Calu3 (cell line): ENCODE measurements around the gene UBE2J2. TPM values are rescaled to one million over a fixed set of nuclear protein-coding genes. Genes with fewer than 3 reads are reported as not detected.

Source experiments
- BruUV-seq: library from RNA; stranded (reverse); fragments of 400-500 nt; replicated peaks from 2 replicates; lab custom pipeline; 2021; lab: Mats Ljungman, UMichigan
- CTCF ChIA-PET: fragments of 300-600 bp; sonication (Branson Sonifier 250); formaldehyde crosslinking; loops from one replicate; lab custom pipeline; 2022; ENCODE audit warnings: antibody characterized with exemption; lab: Charles Lee
- DNase-seq: peaks from one replicate; pipeline ENCODE4 v3.0.0; 2022
- H3K27ac Mint-ChIP-seq: one replicate; pipeline ENCODE4 v1.8.0; 2022; ENCODE audit warnings: mixed read lengths; ENCODE audit not compliant: unreplicated experiment
- H3K27me3 Mint-ChIP-seq: one replicate; pipeline ENCODE4 v1.8.0; 2022; ENCODE audit warnings: mixed read lengths; ENCODE audit not compliant: unreplicated experiment
- H3K36me3 Mint-ChIP-seq: one replicate; pipeline ENCODE4 v1.8.0; 2022; ENCODE audit warnings: mild to moderate bottlenecking, moderate library complexity, mixed read lengths; ENCODE audit not compliant: insufficient read depth, unreplicated experiment
- H3K4me1 Mint-ChIP-seq: one replicate; pipeline ENCODE4 v1.8.0; 2022; ENCODE audit warnings: mild to moderate bottlenecking, low read depth, mixed read lengths; ENCODE audit not compliant: unreplicated experiment
- H3K4me3 Mint-ChIP-seq: one replicate; pipeline ENCODE4 v1.8.0; 2022; ENCODE audit warnings: mild to moderate bottlenecking, low read depth, moderate library complexity, mixed read lengths; ENCODE audit not compliant: unreplicated experiment
- H3K9me3 Mint-ChIP-seq: one replicate; pipeline ENCODE4 v1.8.0; 2022; ENCODE audit warnings: low read depth, mixed read lengths; ENCODE audit not compliant: unreplicated experiment
- CTCF ChIP-seq: fragments of 200-600 bp; IDR thresholded peaks from one replicate; pipeline ENCODE4 v1.8.0; 2022; ENCODE audit warnings: antibody characterized with exemption; ENCODE audit not compliant: unreplicated experiment
- intact Hi-C: fragments of 100-400 bp; cut with micrococcal nuclease; formaldehyde crosslinking; loops from one replicate; pipeline ENCODE4 v1.10.0; 2022; ENCODE audit not compliant: unreplicated experiment
- total RNA-seq: library from RNA; stranded (reverse); gene quantifications from 2 replicates; pipeline ENCODE4 v1.2.3, GENCODE V29; 2022

Gene UBE2J2
- total RNA-seq, 1 experiment from 2014 or later = 45.6 TPM

- Mint-ChIP-seq H3K9me3 (no peaks in the 10 kb centered on the region), H3K27ac (no peak overlapping the region), H3K27me3 (no peaks in the 10 kb centered on the region), H3K4me1 (no peaks in the 10 kb centered on the region), H3K4me3 (peak overlapping the region; percentile 73), H3K36me3 (peaks cover 62% of the 10 kb centered on the region)
- no TSS peak for BruUV-seq
- CTCF ChIA-PET = no interaction called here
- TF ChIP-seq CTCF = no peak
- peak; percentile 43 for DNase-seq
- intact Hi-C loops = no loop called here
These were observed 33.7 kb upstream of the UBE2J2 start for GRCh38 chr1:1307261-1307922.

- BruUV-seq = no TSS peak
- no peak for TF ChIP-seq CTCF
- no peak for DNase-seq
- Mint-ChIP-seq H3K27me3 (no peaks in the 10 kb centered on the region), H3K4me1 (no peaks in the 10 kb centered on the region), H3K9me3 (no peaks in the 10 kb centered on the region), H3K36me3 (peaks cover 61% of the 10 kb centered on the region), H3K4me3 (peak overlapping the region; percentile 73), H3K27ac (no peak overlapping the region)
- intact Hi-C loops = no loop called here
- CTCF ChIA-PET = no interaction called here
These were observed 33.1 kb upstream of the UBE2J2 start for GRCh38 chr1:1306661-1307260.

GRCh38 chr1:1306070-1306660 is 32.5 kb upstream of the UBE2J2 start:
- DNase-seq = no peak
- no peaks in the 10 kb centered on the region for H3K27me3 Mint-ChIP-seq
- no peak for TF ChIP-seq CTCF
- peaks cover 56% of the 10 kb centered on the region for H3K36me3 Mint-ChIP-seq
- intact Hi-C loops = no loop called here
- no TSS peak for BruUV-seq
- peak overlapping the region; percentile 73 for H3K4me3 Mint-ChIP-seq
- H3K9me3 Mint-ChIP-seq = no peaks in the 10 kb centered on the region
- H3K27ac Mint-ChIP-seq = no peak overlapping the region
- no peaks in the 10 kb centered on the region for H3K4me1 Mint-ChIP-seq
- CTCF ChIA-PET = no interaction called here

GRCh38 chr1:1305300-1306069 is 31.8 kb upstream of the UBE2J2 start:
- Mint-ChIP-seq H3K4me3 (peak overlapping the region; percentile 73), H3K27me3 (no peaks in the 10 kb centered on the region), H3K27ac (no peak overlapping the region), H3K36me3 (peaks cover 49% of the 10 kb centered on the region), H3K4me1 (no peaks in the 10 kb centered on the region), H3K9me3 (no peaks in the 10 kb centered on the region)
- no TSS peak for BruUV-seq
- DNase-seq = peak; percentile 66
- intact Hi-C loops = no loop called here
- CTCF ChIA-PET = interaction anchor here (0.8 kb wide), 1 partner anchor 200 kb away, joined by 4 read pairs; no protein-coding TSS in a partner anchor
- no peak for TF ChIP-seq CTCF
